Measurements from ENCODE around the gene PSMD11. TPM values are rescaled to one million over a fixed set of nuclear protein-coding genes. Genes with fewer than 3 reads are reported as not detected.

The PSMD11 gene
- total and polyA plus RNA-seq, 8 donors: 22.1 to 39.4 (median 32.7) TPM

DNA sequence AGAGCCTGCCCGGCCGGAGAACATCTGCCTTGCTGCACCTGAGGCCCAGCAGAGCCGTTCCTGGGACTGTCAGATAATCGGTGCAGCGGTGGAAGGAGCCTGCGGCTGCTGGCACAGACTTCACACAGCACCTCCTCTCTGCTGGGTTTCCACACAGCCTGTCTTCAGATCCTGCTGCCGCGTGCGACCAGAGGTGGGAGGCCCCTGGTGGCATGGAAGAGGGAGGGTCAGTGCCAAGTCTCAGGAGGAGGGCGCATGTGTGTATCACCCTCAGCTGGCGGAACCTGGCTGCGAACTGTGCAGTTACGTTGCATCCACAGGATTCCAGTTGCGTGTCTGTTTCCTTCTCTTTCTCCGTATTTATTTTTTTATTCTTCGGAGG, 45.8 kb downstream of the PSMD11 start:
- no peaks in the 10 kb centered on the region for H3K9me3 ChIP-seq
- 74 to 88% methylated on average over 16 of the region's 16 CpGs for WGBS, 2 donors
- no peak for TF ChIP-seq CTCF (IDR thresholded peaks at IDR 0.05)
- H3K27me3 ChIP-seq: no peaks in the 10 kb centered on the region
- H3K27ac ChIP-seq: no peak overlapping the region
- FAIRE-seq: no peak
- ATAC-seq: no peak
- H3K4me3 ChIP-seq: no peak overlapping the region
- peak in 1 of 6 donors; percentile 66 for DNase-seq
- H3K36me3 ChIP-seq: no peaks in the 10 kb centered on the region
- intact Hi-C loops (cut with DNase I): no loop called here
- peaks cover 0 to 8% (median 0%) of the 10 kb centered on the region in 3 donors for H3K4me1 ChIP-seq

DNA sequence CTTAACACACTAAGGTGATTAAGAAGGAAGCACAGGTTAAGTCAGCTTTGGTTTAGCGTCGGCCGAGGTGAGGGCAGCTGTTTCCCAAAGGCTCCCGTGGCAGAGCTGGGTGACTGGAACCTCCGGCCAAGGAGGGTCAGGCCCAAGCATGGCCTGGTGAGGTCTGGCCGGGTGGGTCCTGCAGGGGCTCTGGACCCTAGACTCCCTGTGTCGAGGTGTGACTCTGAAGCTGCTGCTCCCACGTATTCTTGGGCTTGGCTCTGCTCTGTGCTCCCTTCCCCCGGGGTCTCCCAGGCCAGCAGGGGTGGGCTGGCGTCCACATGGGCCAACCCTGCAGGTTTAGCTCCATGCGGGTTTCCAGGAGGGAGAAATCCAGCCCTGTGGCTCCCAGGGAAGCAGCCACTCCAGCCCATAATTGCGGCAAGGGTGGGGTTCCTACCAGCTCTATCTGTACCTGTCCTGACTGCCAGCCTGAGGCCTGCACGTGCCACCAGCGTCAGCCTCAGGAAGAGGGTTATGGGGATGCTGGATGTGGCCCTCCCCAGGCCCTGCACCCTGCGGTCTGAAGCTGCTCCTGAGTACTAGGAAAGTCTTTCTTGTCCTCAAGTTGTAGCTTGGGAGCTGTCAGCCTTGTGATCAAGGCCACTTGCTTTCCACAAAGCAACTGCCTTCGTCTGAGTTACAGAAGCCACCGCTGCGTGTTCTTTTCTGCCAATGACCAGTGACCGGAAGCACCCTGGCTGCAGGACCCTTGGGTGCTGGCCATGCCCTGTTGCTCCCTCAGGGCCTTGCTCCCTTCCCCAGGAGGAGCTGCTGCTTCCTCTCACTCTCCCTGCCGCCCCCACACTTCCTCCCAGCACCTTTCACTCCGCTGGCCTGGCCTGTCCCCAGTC, 47.3 kb downstream of the PSMD11 start:
- FAIRE-seq: no peak

GRCh38 chr17:32492264-32492589, 47.9 kb downstream of the PSMD11 start:
- Histone ChIP-seq H3K36me3 (no peaks in the 10 kb centered on the region), H3K4me3 (no peak overlapping the region), H3K4me1 (peaks cover 0 to 4% (median 0%) of the 10 kb centered on the region in 3 donors), H3K27ac (no peak overlapping the region), H3K9me3 (no peaks in the 10 kb centered on the region), H3K27me3 (no peaks in the 10 kb centered on the region)
- 91 to 96% methylated on average over 4 of the region's 4 CpGs for WGBS, 2 donors
- ATAC-seq (no peak), FAIRE-seq (no peak), DNase-seq (no peak)
- intact Hi-C loops (cut with DNase I): no loop called here
- no peak for TF ChIP-seq CTCF (IDR thresholded peaks at IDR 0.05)

More for the DNA sequence above, 47.3 kb downstream of the PSMD11 start:
- H3K4me1 ChIP-seq: peaks cover 0 to 4% (median 0%) of the 10 kb centered on the region in 3 donors
- TF ChIP-seq CTCF (IDR thresholded peaks at IDR 0.05): no peak
- H3K27me3 ChIP-seq: no peaks in the 10 kb centered on the region
- intact Hi-C loops (cut with DNase I): no loop called here
- ATAC-seq (no peak), DNase-seq (no peak)
- H3K36me3 ChIP-seq: no peaks in the 10 kb centered on the region
- H3K4me3 ChIP-seq: no peak overlapping the region
- no peaks in the 10 kb centered on the region for H3K9me3 ChIP-seq
- H3K27ac ChIP-seq: no peak overlapping the region
- WGBS, 2 donors: 87 to 89% methylated on average over 21 of the region's 21 CpGs

DNA sequence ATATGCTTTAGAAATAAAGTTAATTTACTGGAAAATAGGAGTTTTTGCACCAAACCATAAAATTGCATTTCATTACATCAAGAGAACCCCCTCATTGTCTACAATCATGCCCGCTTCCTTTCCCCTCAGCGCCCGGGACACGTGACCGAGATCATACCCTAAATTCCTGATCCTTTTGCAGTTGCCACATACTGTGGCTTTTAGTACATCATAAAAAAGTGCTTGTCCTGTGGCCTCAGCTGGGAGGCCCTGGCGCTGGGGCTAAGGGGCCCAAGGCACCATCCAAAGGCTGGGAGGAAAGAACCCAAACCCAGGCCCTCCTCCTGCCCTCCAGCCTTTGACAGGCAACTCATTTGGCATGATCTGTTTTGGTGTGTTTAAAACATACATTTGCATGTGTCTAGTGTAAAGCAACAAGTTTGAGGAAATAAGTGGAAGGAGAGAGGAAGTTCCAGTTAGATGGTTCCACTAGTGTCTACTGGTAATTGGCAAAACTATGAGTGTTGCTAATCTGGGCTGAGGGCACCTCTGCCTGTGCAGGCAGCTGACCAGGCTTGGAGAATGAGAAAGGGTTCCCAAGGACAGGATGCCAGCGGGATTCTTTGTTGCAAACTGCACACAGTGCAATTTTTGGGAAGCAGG, 48.5 kb downstream of the PSMD11 start:
- no peak for FAIRE-seq

More for the DNA sequence above, 48.5 kb downstream of the PSMD11 start:
- WGBS, 2 donors: 90 to 98% methylated on average over 7 of the region's 7 CpGs
- intact Hi-C loops (cut with DNase I): no loop called here
- Histone ChIP-seq H3K36me3 (no peaks in the 10 kb centered on the region), H3K4me3 (no peak overlapping the region), H3K4me1 (peaks cover 0 to 1% (median 0%) of the 10 kb centered on the region in 3 donors), H3K27ac (no peak overlapping the region), H3K27me3 (no peaks in the 10 kb centered on the region), H3K9me3 (no peaks in the 10 kb centered on the region)
- DNase-seq: no peak
- peak in 1 of 4 donors; percentile 15 for ATAC-seq
- TF ChIP-seq CTCF (IDR thresholded peaks at IDR 0.05): no peak

All from pancreas (tissue), 10 donors.